SK-N-SH (cell line): Measurements from ENCODE around the gene PHACTR3.

ENCODE experiments used
- EZH2phosphoT487 ChIP-seq: fragments of 200-600 bp; sonication (generic); IDR thresholded peaks from 2 replicates; pipeline ENCODE4 v1.6.1; 2017; ENCODE audit warnings: low read depth, mixed run types, mild to moderate bottlenecking, antibody characterized with exemption, moderate library complexity, borderline replicate concordance
- MXI1 ChIP-seq: IDR thresholded peaks from 2 replicates; pipeline ENCODE4 v1.6.1; 2012; ENCODE audit warnings: mild to moderate bottlenecking, low read depth, low read length, improper control_type of control experiment
- POLR2AphosphoS5 ChIP-seq: IDR thresholded peaks from 2 replicates; pipeline ENCODE4 v1.6.1; 2012; ENCODE audit warnings: low read depth, low read length
- RAD21 ChIP-seq: IDR thresholded peaks from 2 replicates; pipeline ENCODE4 v1.6.1; 2012; ENCODE audit warnings: mild to moderate bottlenecking, low read length
- RFX5 ChIP-seq: IDR thresholded peaks from 2 replicates; pipeline ENCODE4 v1.6.1; 2012; ENCODE audit warnings: mild to moderate bottlenecking, improper control_type of control experiment, low read length
- TEAD4 ChIP-seq: IDR thresholded peaks from 2 replicates; pipeline ENCODE4 v1.4.0; 2012; ENCODE audit warnings: mild to moderate bottlenecking, borderline replicate concordance; ENCODE audit not compliant: insufficient read depth
- YY1 ChIP-seq: IDR thresholded peaks from 2 replicates; pipeline ENCODE4 v1.4.0; 2012; ENCODE audit warnings: low read depth, mild to moderate bottlenecking
- ZBTB33 ChIP-seq: IDR thresholded peaks from 2 replicates; pipeline ENCODE4 v1.4.0; 2012; ENCODE audit warnings: low read depth, borderline replicate concordance
- TF ChIP-seq, protein P1 (sequence below): fragments of 200-600 bp; sonication (generic); IDR thresholded peaks from 2 replicates; pipeline ENCODE4 v1.6.1; 2017; ENCODE audit warnings: antibody characterized with exemption, mild to moderate bottlenecking, moderate library complexity

DNA sequence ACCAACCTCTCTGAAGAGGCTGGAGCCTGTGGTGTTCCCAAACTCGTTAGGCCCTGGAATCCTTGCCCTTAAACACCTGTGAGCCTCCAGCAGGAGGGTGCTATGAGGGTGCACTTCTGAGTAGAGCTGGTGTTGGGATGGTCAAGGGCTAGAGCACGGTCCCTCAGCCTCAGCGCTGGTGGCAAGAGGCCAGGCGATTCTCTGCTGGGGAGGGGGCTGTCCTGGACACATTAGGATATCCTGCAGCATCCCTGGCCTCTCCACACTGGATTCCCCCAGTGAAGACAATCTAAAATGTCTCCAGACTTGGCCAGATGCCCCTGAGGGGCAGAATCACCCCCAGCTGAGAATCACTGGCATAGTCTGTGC lies 171.3 kb downstream of the PHACTR3 start:
- TF ChIP-seq POLR2AphosphoS5 (no peak), ZBTB33 (no peak), EZH2phosphoT487 (no peak), RAD21 (no peak), TEAD4 (no peak), MXI1 (no peak), YY1 (no peak), RFX5 (no peak)
- TF ChIP-seq, protein P1, sequence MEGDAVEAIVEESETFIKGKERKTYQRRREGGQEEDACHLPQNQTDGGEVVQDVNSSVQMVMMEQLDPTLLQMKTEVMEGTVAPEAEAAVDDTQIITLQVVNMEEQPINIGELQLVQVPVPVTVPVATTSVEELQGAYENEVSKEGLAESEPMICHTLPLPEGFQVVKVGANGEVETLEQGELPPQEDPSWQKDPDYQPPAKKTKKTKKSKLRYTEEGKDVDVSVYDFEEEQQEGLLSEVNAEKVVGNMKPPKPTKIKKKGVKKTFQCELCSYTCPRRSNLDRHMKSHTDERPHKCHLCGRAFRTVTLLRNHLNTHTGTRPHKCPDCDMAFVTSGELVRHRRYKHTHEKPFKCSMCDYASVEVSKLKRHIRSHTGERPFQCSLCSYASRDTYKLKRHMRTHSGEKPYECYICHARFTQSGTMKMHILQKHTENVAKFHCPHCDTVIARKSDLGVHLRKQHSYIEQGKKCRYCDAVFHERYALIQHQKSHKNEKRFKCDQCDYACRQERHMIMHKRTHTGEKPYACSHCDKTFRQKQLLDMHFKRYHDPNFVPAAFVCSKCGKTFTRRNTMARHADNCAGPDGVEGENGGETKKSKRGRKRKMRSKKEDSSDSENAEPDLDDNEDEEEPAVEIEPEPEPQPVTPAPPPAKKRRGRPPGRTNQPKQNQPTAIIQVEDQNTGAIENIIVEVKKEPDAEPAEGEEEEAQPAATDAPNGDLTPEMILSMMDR, result no peak
